Common myeloid progenitor, CD34-positive (primary cell): ENCODE results near the gene CCDC71.

Source experiments
- CTCF ChIA-PET: fragments of 350-600 bp; sonication (Branson Sonifier 250); formaldehyde crosslinking; loops from one replicate; lab custom pipeline; 2021; ENCODE audit warnings: antibody characterized with exemption; lab: Charles Lee
- POLR2A ChIA-PET: fragments of 350-600 bp; sonication (Branson Sonifier 250); formaldehyde crosslinking; loops from one replicate; lab custom pipeline; 2021; ENCODE audit warnings: antibody characterized with exemption; lab: Charles Lee
- DNase-seq, 3 donors: peaks; one replicate each; pipeline versions ENCODE4 v3.0.0 to v3.0.0-alpha.2; 2013
- H3K27ac ChIP-seq, 2 experiments: 1 replicate in 1 of 2; 2 replicates in 1 of 2; pipeline ENCODE4 v1.7.0; 2013; ENCODE audit warnings: inconsistent platforms in 2 of 2, low read length in 2 of 2, mild to moderate bottlenecking in 2 of 2, low read depth in 1 of 2, moderate library complexity in 1 of 2; ENCODE audit not compliant: severe bottlenecking in 2 of 2, insufficient read depth in 1 of 2, poor library complexity in 1 of 2
- H3K27me3 ChIP-seq, 5 experiments: replicated peaks in 2 of 5; 1 replicate in 3 of 5; 2 replicates in 2 of 5; pipeline versions ENCODE4 v1.6.1 to v1.7.0; 2013; ENCODE audit warnings: low read length in 4 of 5, mild to moderate bottlenecking in 2 of 5, moderate library complexity in 2 of 5, inconsistent platforms in 1 of 5; ENCODE audit not compliant: insufficient read depth in 5 of 5, control insufficient read depth in 4 of 5
- H3K36me3 ChIP-seq, 4 experiments: 1 replicate in 2 of 4; 2 replicates in 2 of 4; pipeline versions ENCODE4 v1.6.1 to v1.7.0; 2013; ENCODE audit warnings: low read length in 3 of 4, control low read depth in 1 of 4, mild to moderate bottlenecking in 1 of 4; ENCODE audit not compliant: control insufficient read depth in 4 of 4, insufficient read depth in 4 of 4
- H3K4me1 ChIP-seq, 4 experiments: 1 replicate in 3 of 4; 2 replicates in 1 of 4; pipeline versions ENCODE4 v1.6.1 to v1.7.1; 2013; ENCODE audit warnings: low read length in 3 of 4, mild to moderate bottlenecking in 3 of 4, control low read depth in 1 of 4, inconsistent platforms in 1 of 4, moderate library complexity in 1 of 4; ENCODE audit not compliant: control insufficient read depth in 4 of 4, insufficient read depth in 4 of 4; ENCODE audit errors: control extremely low read depth in 1 of 4
- H3K4me3 ChIP-seq, 7 experiments: 1 replicate in 4 of 7; 2 replicates in 3 of 7; pipeline versions ENCODE4 v1.5.1 to v1.7.0; 2013; ENCODE audit warnings: mild to moderate bottlenecking in 7 of 7, low read length in 6 of 7, moderate library complexity in 6 of 7, inconsistent platforms in 2 of 7, low read depth in 2 of 7, control low read depth in 1 of 7; ENCODE audit not compliant: insufficient read depth in 4 of 7, control insufficient read depth in 1 of 7; ENCODE audit errors: extremely low read depth in 1 of 7
- H3K9me3 ChIP-seq, 5 experiments: 1 replicate in 4 of 5; 2 replicates in 1 of 5; pipeline versions ENCODE4 v1.6.1 to v1.7.1; 2013; ENCODE audit warnings: low read length in 4 of 5, mild to moderate bottlenecking in 2 of 5, inconsistent platforms in 1 of 5, low read depth in 1 of 5, moderate library complexity in 1 of 5; ENCODE audit not compliant: control insufficient read depth in 4 of 5, insufficient read depth in 2 of 5; ENCODE audit errors: control extremely low read depth in 1 of 5
- WGBS: methylation state at CpG from one replicate; pipeline ENCODE4 v1.1.5; 2013; ENCODE audit not compliant: insufficient coverage; 5-methylcytosine and 5-hydroxymethylcytosine counted together

CCDC71 gene

DNA sequence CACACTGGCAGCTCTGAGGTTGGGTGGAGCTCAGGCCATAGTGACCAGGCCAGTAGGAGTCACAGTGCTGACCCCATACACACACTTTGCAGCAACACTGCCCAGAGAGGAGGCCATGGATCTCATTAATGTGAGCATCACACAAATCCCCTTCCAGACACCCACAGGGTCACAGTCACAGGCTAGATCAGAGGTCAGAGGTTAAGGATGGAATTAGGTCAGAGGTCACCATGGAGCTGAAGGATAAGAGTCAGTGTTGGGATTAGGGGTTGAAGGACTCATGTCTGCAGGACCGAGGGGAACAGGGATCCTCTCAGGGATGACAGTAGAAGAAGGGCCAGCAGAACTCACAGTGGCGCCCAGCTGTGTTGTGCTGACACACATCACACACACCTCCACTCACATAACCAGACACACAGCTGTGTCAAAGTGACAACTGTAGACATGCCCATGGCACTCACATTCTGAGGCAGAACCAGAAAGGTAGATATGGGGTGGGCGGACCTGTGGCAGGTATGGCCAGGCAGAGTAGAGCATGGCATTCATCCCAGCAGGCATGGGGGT is 12.7 kb downstream of the CCDC71 start:
- no peaks in the 10 kb centered on the region for H3K4me1 ChIP-seq
- ChIA-PET CTCF (interaction anchor here (0.7 to 1.7 kb wide), 3 partner anchors 16 to 115 kb away, joined by 3 to 6 read pairs (median 3); no protein-coding TSS in a partner anchor), POLR2A (no interaction called here)
- no peak overlapping the region for H3K27ac ChIP-seq
- H3K4me3 ChIP-seq = no peak overlapping the region
- DNase-seq = no peak
- H3K9me3 ChIP-seq = no peaks in the 10 kb centered on the region
- H3K36me3 ChIP-seq = no peaks in the 10 kb centered on the region
- no peaks in the 10 kb centered on the region for H3K27me3 ChIP-seq
- WGBS = 92% methylated on average over 1 of the region's 3 CpGs

DNA sequence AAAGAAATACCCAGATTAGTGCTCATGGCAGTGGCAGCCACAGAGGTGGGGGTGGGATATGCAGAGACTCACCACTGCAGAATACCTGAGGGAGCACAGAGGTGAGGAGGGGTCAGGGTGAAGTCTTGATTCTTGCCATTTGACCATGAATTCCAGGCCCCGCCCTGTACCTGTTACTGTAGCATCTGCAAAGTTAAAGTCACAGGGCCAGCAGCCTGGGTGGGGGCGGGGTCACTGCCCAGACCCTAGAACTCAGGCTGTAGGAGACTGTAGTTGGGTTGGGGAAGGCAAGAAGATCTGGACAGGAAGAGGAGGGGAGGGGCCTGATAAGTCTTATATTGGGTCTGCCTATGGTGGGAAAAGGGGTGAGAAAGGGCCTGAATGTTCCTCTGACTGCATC is 14.5 kb downstream of the CCDC71 start:
- WGBS = 96% methylated on average over 2 of the region's 2 CpGs
- CTCF ChIA-PET = no interaction called here
- Histone ChIP-seq H3K4me3 (no peak overlapping the region), H3K27me3 (no peaks in the 10 kb centered on the region), H3K36me3 (no peaks in the 10 kb centered on the region), H3K9me3 (no peaks in the 10 kb centered on the region), H3K27ac (no peak overlapping the region), H3K4me1 (no peaks in the 10 kb centered on the region)
- DNase-seq = no peak
- POLR2A ChIA-PET = no interaction called here

DNA sequence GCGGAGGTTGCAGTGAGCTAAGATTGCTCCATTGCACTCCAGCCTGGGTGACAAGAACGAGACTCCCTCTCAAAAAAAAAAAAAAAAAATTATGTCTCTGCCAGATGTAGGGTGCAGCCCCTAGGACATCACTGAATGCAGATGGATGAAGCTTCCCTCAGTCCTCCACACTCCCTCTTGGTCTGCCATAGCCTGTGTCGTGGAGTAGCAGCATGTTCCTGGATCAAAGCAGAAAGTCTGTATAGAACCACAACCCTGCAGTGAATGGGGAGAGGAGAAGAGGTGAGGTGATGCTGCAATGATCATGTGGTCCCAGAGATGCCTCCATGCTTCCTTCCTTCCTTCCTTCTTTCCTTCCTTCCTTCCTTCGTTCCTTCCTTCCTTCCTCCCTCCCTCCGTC is 18.0 kb downstream of the CCDC71 start:
- 90% methylated on average over 3 of the region's 5 CpGs for WGBS
- POLR2A ChIA-PET = no interaction called here

DNA sequence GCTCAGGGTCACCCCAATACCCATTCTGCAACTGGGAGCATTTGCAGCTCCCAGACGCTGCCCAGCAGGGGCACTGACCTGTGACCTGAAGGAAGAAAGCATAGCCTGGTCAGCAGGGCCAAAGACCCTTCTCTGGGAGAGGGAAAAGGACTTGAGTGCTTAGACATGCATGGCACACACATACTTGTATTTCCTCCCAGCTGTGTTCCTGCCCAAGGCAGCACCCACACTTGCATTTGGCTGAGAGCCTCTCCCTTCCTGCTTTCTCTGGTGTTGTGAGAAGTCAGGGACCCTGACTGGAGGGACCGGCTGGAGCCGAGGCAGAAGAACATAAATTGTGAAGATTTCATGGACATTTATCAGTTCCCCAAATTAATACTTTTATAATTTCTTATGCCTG is 26.1 kb downstream of the CCDC71 start:
- Histone ChIP-seq H3K4me3 (no peak overlapping the region), H3K27me3 (peaks cover 0 to 1% (median 0%) of the 10 kb centered on the region in 5 experiments), H3K27ac (no peak overlapping the region), H3K36me3 (no peaks in the 10 kb centered on the region), H3K9me3 (peaks cover 0 to 16% (median 0%) of the 10 kb centered on the region in 5 experiments), H3K4me1 (no peaks in the 10 kb centered on the region)
- no peak for DNase-seq
- WGBS = no CpG with 5 or more reads among the region's 3 CpGs
- ChIA-PET POLR2A (no interaction called here), CTCF (no interaction called here)

More for the DNA sequence above, 18.0 kb downstream of the CCDC71 start:
- Histone ChIP-seq H3K27me3 (no peaks in the 10 kb centered on the region), H3K4me1 (no peaks in the 10 kb centered on the region), H3K4me3 (no peak overlapping the region), H3K9me3 (no peaks in the 10 kb centered on the region), H3K27ac (no peak overlapping the region), H3K36me3 (no peaks in the 10 kb centered on the region)
- no peak for DNase-seq
- CTCF ChIA-PET = interaction anchor here (0.6 kb wide), 1 partner anchor 495 kb away, joined by 6 read pairs; no protein-coding TSS in a partner anchor

DNA sequence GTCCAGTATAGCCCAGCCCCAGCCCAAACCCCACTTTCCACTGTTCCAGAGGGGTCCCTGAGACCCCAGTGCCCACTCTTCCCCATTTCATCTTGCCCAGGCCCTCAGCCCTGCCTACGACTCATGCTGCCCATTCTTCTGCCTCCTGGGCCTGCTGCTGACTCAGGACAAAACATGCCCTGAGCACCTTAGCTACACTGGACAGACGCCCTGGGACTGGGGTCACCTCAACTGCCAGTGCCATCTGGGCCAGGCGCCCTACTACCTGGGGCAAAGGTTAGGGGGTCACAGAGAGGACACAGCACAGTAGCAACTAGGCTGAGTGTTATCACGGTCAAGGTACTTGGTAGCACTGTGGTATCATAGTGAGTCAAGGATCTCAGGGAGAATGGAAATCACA is 30.6 kb downstream of the CCDC71 start:
- ChIA-PET CTCF (interaction anchor here (0.9 to 1.0 kb wide), 2 partner anchors 12 to 21 kb away, joined by 3 to 4 read pairs; no protein-coding TSS in a partner anchor), POLR2A (no interaction called here)
- 100% methylated on average over 3 of the region's 4 CpGs for WGBS
- no peaks in the 10 kb centered on the region for H3K36me3 ChIP-seq
- H3K27me3 ChIP-seq = peaks cover 0 to 1% (median 0%) of the 10 kb centered on the region in 5 experiments
- no peak overlapping the region for H3K27ac ChIP-seq
- H3K4me1 ChIP-seq = peaks cover 5 to 25% (median 18%) of the 10 kb centered on the region in 4 experiments
- no peak overlapping the region for H3K4me3 ChIP-seq
- DNase-seq = no peak
- H3K9me3 ChIP-seq = no peaks in the 10 kb centered on the region

DNA sequence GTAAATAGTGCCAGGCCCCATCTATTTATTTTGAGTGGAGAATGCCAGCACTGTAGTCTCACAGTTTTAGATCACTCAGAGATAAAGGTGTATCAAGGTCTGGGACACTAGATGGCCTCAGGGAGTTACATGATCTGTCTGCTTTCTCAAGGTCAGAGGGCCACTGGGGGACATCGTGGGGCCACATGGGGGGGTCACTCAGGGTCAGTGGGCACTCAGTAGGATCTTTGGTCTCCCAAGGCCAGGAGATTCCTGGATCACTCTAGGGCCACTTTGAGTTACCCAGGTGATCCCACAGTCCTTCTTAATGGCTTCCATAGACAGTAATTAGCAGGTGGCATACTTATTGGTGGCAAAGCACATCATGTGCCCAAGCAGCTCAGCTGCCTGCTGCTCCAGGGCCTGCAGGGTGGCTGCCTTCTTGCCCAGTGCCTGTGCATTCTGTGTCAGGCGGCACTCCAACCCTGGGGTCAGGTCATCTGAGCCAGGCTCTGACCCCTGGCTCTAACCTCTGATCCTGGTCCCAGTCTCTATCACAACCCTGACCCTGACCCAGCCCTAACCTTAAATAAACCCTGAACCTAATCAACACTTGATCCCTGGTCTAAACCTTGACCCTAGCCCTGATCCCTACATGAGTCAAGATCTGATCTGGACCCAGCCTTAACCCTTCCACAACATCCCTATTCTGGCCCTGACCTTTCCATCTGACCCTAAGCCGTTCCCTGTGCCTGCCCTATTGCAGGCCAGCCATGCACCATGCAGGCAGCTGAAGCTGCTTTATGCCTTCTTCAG is 31.5 kb downstream of the CCDC71 start:
- H3K4me1 ChIP-seq = peaks cover 5 to 25% (median 18%) of the 10 kb centered on the region in 4 experiments
- H3K9me3 ChIP-seq = no peaks in the 10 kb centered on the region
- no peak overlapping the region for H3K4me3 ChIP-seq
- H3K36me3 ChIP-seq = no peaks in the 10 kb centered on the region
- DNase-seq = no peak
- H3K27ac ChIP-seq = no peak overlapping the region
- 74% methylated on average over 3 of the region's 3 CpGs for WGBS
- ChIA-PET POLR2A (no interaction called here), CTCF (interaction anchor here (0.9 to 1.1 kb wide), 3 partner anchors 11 to 40 kb away, joined by 3 to 4 read pairs (median 4); no protein-coding TSS in a partner anchor)
- peaks cover 0 to 1% (median 0%) of the 10 kb centered on the region in 5 experiments for H3K27me3 ChIP-seq
